Stimulated activated CD8-positive, alpha-beta memory T cell treated with anti-CD3 and anti-CD28 coated beads, Interleukin-12 subunit alpha, Interleukin-12 subunit beta, amount 100 ng/mL, for 4 hours (primary cell): ENCODE measurements around the gene MBNL1.

Experiments
- DNase-seq: peaks from one replicate; pipeline ENCODE4 v3.0.0-alpha.2; 2020; ENCODE audit warnings: low read depth

MBNL1 gene

GRCh38 chr3:152298393-152299248 is 29.9 kb downstream of the MBNL1 start:
- no peak for DNase-seq

GRCh38 chr3:152299249-152299976 is 30.7 kb downstream of the MBNL1 start:
- DNase-seq, result no peak

DNA sequence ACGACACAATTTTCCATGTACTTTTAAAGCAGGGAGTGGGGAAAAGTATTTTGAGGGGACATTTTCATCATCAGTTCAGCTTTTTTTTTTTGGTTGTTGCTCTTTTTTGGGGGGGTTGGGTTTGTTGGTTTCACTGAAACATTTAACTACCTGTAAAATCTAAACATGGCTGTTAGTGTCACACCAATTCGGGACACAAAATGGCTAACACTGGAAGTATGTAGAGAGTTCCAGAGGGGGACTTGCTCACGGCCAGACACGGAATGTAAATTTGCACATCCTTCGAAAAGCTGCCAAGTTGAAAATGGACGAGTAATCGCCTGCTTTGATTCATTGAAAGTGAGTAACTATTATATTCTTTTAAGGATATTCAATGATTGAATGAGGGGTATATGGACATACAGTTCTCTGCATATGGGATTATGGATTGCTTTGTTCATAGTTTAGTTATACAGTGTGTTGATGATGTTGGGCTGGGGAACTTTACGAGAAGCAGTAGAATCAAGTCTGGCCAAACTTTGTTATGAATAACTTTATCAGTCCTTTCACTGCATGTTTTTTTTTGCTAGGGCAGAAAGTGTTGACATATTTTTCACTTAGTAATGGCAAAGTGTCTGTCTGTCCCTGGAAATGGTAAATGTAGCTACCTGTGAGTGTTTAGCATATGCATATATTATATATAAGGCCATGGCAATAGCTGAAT is 31.5 kb downstream of the MBNL1 start:
- DNase-seq, result no peak

DNA sequence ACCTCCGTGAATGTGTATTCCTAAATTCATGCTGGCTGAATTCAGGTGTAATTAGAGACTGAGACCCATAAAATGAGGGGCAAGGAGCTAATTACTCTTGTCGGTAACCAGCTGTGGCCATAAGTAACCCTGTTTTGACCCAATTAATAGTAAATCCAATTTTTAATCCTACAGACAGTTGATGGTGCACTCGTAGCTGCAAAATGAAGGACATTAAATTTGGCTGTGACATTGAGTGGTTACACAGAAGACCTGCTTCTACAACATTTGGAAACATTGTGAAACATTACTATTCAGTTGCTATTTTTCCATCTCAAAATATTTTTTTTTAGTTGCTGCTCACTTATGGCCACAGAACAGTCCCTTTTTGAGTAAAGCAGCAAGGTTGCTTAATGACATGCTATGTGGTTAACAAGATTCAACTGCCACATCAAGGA is 33.0 kb downstream of the MBNL1 start:
- DNase-seq, result no peak

GRCh38 chr3:152302521-152303021 is 33.8 kb downstream of the MBNL1 start:
- DNase-seq, result no peak

GRCh38 chr3:152304160-152304559 is 35.4 kb downstream of the MBNL1 start:
- DNase-seq, result no peak

GRCh38 chr3:152305075-152305474 is 36.3 kb downstream of the MBNL1 start:
- DNase-seq, result no peak

- no peak for DNase-seq
Observed at GRCh38 chr3:152307829-152308474, 39.2 kb downstream of the MBNL1 start.

GRCh38 chr3:152308475-152308844 is 39.7 kb downstream of the MBNL1 start:
- no peak for DNase-seq

DNA sequence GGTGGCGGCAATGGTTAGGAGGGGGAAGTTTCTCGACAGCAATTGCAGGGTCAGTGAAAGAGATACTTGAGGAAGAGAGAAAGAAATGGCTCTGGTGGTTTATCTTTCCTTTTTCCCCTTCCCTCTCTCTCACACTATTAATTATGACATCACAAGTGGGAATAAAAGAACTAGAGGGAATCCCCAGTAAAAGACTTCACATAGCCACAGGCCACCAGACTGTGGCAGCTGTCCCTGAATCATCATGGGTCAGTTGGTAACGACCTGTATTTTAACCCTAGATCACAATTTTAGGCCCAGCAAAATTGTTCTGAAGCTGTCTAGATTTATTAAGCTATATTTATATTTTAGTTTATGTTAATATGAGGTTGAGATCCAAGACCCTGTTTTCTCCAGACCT is 40.3 kb downstream of the MBNL1 start:
- DNase-seq, result no peak

DNA sequence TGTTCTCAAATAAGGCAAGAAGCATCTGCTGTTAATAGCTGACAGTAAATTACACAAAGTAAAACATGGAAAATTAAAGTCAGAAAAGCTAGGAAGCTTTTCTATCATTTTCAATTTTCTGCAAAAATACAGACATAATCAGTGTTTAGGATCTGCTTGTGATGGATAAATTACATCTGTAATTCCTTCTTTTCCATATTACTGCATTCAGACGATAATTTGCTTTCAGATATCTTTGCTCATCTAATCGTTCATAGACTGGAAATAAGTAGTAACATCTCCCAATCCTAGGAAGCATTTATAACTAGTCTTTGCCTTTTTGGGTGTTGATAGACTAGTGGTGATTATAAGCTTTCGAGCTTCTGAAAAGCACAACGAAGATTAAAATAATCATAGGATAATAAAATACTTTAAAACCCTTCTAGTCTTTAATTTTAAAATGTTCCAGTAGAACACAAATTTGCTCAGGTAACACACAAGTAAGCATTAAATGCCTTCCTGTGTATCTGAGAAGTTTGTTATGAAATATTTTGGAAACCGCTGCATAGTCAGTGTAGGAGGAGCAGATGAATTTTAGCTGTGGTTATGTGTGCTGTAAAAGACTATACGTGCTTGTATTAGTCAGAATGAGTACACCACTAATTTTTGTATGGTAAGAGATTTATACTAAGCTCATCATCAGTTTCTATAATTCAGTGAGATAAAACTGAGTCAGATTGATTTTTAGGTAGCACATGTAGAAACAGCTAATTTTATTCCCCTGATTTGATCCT is 41.0 kb downstream of the MBNL1 start:
- DNase-seq, result no peak

GRCh38 chr3:152313430-152313829 is 44.7 kb downstream of the MBNL1 start:
- DNase-seq, result no peak

- DNase-seq, result no peak
Observed at GRCh38 chr3:152313914-152314313, 45.2 kb downstream of the MBNL1 start.

GRCh38 chr3:152314677-152315353 is 46.1 kb downstream of the MBNL1 start:
- no peak for DNase-seq

DNA sequence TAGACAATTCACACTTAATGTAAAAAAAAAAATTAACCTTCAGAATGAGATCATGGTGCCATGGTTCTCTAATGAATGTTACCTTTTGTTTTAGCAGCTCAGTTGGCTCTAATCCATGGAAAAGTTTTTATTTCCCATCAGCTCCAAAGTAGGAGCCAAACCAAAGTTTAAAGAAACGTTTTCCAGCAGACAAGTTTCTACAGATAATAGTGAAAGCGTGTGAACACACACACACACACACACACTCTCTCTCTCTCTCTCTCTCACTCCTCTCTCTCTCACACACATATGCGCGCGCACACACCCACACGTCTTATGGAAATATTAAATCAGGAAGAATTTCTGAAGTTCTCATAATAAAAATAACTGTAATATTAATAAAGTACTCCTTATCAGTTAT is 46.9 kb downstream of the MBNL1 start:
- DNase-seq, result no peak

DNA sequence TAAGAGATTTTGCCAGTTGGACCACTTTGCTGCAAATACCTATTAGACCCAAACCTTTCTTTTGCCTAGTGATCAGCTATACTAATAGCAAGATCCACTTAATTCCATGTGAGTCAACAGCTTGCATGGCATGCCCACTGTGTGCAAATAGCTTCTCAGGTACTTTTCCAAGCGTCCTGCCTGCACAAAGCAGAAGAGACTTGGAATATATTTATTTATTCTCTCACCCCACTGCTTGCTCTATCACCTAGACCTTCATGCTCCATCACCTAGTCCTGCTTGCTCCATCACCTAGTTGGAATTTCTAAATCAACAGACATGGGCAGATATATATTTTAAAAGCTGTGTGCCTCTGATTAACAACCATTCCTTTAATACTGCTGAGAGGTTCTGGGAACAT is 47.6 kb downstream of the MBNL1 start:
- DNase-seq, result no peak

DNA sequence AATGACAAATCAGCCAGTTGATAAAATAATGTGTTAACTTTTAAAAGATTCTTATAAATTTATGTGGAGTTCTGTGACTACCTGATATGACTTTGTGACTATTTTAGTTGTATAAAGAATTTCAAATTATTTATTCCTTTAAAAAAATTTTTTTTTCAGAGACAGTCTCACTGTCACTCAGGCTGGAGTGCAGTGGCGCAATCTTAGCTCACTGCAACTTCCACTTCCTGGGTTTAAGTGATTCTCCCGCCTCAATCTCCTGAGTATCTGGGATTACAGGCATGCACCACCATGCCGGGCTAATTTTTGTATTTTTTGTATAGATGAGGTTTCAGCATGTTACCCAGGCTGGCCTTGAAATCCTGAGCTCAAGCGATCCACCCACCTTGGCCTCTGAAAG is 48.5 kb downstream of the MBNL1 start:
- DNase-seq, result no peak

DNA sequence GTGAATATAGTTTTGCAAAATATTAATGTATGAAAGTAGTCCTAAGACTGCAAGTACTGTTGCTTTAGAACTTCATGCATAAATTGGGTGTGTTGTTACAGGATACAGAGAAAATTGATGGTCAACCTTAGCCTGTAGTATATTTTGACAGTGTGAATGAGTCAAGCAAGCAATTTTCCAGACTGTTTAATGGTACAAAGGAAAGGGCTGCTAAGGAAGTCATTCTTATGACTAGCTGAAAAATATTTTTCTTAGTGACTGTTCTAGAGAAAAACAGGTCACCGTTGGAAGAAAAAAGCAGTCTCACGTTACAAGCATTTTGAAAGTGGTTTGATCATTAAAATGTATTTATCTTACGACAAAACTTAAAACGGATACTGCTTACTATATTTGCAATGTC is 49.2 kb downstream of the MBNL1 start:
- DNase-seq, result no peak

DNA sequence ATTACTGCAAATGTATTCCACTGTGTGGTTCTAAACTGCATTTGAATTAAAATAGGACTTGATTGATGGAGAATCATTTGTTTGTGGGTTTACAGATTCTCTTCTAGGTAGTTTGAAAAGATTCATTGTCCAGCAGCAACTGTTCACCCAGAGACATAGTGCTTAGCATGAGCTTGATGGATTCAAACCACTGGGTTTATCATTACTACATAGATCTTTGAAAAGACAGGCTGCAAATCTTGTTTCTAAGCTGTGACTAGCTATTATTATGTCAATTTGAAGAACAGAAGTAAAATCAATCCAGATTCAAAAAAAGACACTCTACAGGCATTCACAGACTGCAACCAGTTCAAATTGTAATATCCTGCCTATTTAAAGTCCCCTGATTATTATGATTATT is 49.8 kb downstream of the MBNL1 start:
- no peak for DNase-seq

- DNase-seq, result no peak
Observed at GRCh38 chr3:152319256-152319655, 50.5 kb downstream of the MBNL1 start.
